Measurements from ENCODE around the gene GRIN1. TPM values are rescaled to one million over a fixed set of nuclear protein-coding genes. Genes with fewer than 3 reads are reported as not detected.

The GRIN1 gene
- total RNA-seq, 1 donor from 2014 or later = 0.58 TPM

DNA sequence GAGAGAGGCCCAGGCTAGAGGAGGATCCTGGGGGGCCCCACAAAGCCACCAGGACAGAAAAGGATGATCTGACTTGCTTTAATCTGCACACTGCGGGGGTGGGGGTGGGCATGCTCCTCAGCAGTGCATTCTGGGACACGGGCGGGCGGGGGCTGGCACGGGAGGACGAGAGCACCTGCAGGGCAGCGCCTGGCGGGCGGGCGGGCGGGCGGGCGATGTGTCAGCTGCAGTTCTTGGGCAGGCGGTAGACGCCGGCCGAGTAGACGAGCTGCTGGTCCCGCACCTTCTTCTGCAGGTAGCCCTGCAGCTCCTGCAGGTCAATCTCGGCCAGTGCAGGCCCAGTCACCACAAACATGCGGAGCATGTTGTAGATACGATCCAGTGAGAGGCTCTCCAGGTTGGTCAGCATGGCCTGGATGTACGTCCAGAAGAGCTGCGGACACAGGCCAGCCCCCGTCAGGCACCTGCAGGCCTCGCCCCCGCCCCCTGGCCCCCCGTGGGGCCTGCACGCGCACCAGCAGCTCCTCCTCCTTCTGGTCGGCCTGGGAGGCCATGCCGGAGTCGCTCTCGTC, 35.9 kb downstream of the GRIN1 start:
- DNase-seq (ENCODE audit: low spot score in 2 of 2, unreplicated experiment in 2 of 2) = no peak

DNA sequence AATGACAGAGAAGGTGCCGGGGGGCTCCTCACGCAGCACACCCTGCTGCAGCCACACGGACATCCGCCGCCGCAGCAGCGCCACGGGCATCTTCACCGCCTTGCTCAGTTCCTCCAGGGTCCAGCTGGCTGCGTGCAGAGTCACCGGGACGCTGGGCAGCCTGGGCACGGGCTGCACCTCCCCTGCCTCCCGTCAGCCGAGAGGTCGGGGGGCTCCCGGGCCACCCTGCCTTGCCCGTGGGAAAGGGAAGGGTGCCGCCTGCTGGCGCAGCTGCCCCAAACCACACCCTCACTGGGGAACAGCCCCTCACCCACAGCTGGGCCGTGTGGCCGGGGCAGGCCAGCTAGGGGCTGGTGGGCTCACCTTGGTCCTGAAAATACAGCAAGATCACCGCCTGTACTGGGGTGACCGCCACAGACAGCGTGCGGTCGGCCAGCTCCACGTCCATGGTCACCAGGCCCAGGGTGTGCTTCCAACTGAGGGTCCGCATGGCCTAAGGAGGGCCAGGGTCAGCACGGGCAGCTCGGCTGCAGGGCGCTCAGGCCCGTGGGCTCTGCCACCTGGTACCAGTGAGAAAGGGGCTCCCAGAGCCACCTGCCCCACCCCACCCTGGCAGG, 36.5 kb downstream of the GRIN1 start:
- Mint-ChIP-seq H3K27ac (no peak overlapping the region), H3K27me3 (ENCODE audit: low read depth) (peaks cover 60% of the 10 kb centered on the region), H3K36me3 (peaks cover 5% of the 10 kb centered on the region), H3K4me1 (no peaks in the 10 kb centered on the region), H3K9me3 (no peaks in the 10 kb centered on the region), H3K4me3 (no peak overlapping the region)
- DNase-seq (ENCODE audit: low spot score in 2 of 2, unreplicated experiment in 2 of 2) = no peak
- TF ChIP-seq CTCF (IDR thresholded peaks at IDR 0.05; ENCODE audit: unreplicated experiment) = no peak

More for the DNA sequence above, 35.9 kb downstream of the GRIN1 start:
- Mint-ChIP-seq H3K27me3 (ENCODE audit: low read depth) (peaks cover 66% of the 10 kb centered on the region), H3K9me3 (no peaks in the 10 kb centered on the region), H3K27ac (no peak overlapping the region), H3K4me3 (no peak overlapping the region), H3K4me1 (no peaks in the 10 kb centered on the region), H3K36me3 (peaks cover 5% of the 10 kb centered on the region)
- no peak for TF ChIP-seq CTCF (IDR thresholded peaks at IDR 0.05; ENCODE audit: unreplicated experiment)

DNA sequence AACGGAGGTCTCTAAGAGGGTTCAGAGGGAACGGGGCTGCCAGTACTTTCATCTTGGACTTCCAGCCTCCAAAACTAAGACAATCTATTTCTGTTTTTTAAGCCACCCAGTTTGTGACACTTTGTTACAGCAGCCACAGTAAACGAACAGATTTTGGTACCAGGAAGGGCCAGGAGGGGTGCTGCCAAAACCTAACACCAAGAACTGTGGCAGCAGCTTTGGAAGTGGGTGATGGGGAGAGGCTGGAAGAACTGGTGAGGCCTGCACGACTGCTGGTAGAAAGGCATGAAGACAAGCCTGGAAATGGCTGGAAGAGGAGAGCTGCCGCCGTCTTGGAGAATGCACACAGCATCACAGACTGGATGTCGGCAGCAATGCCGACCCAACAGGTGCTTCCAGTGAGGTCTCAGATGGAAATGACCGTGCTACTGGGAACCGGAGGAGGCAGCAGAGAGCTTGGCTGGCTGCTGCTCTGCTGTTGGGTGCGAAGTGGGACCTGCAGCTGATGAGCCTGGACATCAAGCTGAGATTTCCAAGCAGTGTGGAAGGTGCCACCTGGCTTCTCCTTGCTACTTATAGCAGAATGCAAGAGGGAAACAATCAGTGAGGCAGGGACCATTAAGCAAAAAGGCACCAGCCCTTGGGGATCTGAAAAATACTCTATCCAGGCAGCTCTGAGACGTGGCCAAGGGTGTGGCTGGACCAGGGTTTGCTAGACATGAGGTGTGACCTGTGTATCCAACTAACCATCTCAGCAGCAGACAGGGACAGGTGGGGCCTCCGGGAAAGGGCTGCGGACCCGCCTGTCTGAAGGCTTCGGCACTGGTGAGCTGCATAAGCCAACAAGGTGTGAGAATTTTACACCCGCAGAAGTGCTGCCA, 37.6 kb downstream of the GRIN1 start:
- Mint-ChIP-seq H3K27me3 (ENCODE audit: low read depth) (peaks cover 49% of the 10 kb centered on the region), H3K4me1 (no peaks in the 10 kb centered on the region), H3K4me3 (no peak overlapping the region), H3K27ac (no peak overlapping the region), H3K36me3 (peaks cover 5% of the 10 kb centered on the region), H3K9me3 (no peaks in the 10 kb centered on the region)
- peak; percentile 43 for TF ChIP-seq CTCF (IDR thresholded peaks at IDR 0.05; ENCODE audit: unreplicated experiment)
- DNase-seq (ENCODE audit: low spot score in 2 of 2, unreplicated experiment in 2 of 2) = no peak

DNA sequence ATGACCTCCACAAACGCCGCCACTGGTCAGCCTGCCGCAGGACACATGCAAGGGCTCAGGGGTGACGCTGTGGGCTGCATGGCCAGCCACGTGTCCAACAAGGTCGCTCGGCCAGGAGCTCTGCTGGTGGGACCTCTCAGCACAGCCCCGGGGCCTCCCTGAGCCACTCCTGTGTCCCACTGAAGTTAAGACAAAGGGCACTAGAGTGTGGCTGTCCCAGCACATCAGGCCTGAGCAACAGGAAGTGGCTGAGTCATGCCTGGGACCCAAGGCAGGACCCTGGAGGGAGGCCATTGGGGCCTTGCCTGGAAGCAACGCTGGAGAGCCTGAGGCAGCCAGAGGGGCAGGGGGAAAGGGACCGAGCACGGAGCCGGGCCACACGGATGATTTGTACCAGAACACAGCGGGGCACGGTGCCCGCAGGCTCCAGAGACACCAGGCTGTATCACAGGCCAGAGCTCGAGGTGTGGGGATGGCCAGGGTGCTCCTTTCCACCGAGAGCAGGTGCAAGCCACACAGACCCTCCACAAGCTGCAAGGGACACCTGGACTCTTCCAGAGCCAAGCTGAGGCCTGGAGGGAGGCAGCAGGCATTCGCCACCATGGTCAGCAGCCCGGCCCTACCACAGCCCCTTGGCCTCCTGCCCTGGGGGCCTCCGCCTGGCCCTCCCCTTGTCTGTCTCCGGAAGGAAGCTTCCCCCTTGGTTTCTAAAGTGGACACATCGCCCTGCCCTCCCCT, 39.4 kb downstream of the GRIN1 start:
- TF ChIP-seq CTCF (IDR thresholded peaks at IDR 0.05; ENCODE audit: unreplicated experiment) = no peak
- Mint-ChIP-seq H3K27ac (no peak overlapping the region), H3K9me3 (no peaks in the 10 kb centered on the region), H3K4me1 (no peaks in the 10 kb centered on the region), H3K27me3 (ENCODE audit: low read depth) (peaks cover 31% of the 10 kb centered on the region), H3K36me3 (peaks cover 10% of the 10 kb centered on the region), H3K4me3 (no peak overlapping the region)
- DNase-seq (ENCODE audit: low spot score in 2 of 2, unreplicated experiment in 2 of 2) = no peak

- Mint-ChIP-seq H3K36me3 (peaks cover 11% of the 10 kb centered on the region), H3K4me3 (no peak overlapping the region), H3K27me3 (ENCODE audit: low read depth) (peaks cover 24% of the 10 kb centered on the region), H3K27ac (no peak overlapping the region), H3K4me1 (no peaks in the 10 kb centered on the region), H3K9me3 (no peaks in the 10 kb centered on the region)
- no peak for TF ChIP-seq CTCF (IDR thresholded peaks at IDR 0.05; ENCODE audit: unreplicated experiment)
- no peak for DNase-seq (ENCODE audit: low spot score in 2 of 2, unreplicated experiment in 2 of 2)
Measured at GRCh38 chr9:137178939-137179630, 40.1 kb downstream of the GRIN1 start.

Measured in mesothelial cell of epicardium (in vitro differentiated cells).